ENCODE results near the gene AKR1B15. TPM values are rescaled to one million over a fixed set of nuclear protein-coding genes. Genes with fewer than 3 reads are reported as not detected.

Gene AKR1B15
- total RNA-seq, 2 donors from 2014 or later, result 0.20 TPM; not detected in 1

DNA sequence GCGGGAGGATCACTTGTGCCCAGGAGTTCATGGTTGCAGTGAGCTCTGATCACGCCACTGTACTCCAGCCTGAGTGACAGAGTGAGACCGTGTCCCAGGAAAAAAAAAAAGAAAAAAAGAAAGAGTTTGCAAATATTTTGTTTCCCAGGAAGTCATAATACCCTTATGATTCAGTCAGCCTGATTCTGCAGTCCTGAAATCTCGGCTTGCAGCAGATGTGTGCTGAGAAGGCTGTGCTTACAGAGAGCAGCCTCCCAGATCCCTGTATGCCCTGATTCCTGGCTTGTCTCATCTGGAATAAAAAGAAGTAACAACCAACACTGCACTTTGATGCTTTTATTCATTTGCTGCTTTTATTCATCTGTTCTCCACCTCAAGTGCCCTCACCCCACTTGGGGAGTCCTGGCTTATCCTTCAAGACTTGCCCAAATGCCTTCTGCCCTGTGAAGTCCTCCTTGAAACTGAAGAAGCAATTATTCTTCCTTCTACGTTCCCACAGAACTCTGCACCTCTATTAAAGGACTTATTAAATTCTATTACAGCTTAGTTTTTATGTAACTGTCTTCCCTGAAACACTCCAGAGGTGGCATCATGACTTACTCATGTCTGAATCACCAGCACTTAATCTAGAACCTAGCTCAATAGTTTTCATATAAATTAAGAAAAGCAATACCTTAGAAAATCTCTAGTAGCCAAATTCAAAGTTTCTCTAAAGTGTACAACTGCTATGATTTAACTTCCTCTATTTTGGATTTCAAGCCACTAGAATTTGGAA is 70.0 kb downstream of the AKR1B15 start:
- Histone ChIP-seq H3K27ac (no peak overlapping the region), H3K4me3 (no peak overlapping the region), H3K9me3 (no peaks in the 10 kb centered on the region), H3K4me1 (peaks cover 0 to 7% of the 10 kb centered on the region in 2 donors), H3K27me3 (no peaks in the 10 kb centered on the region), H3K36me3 (no peaks in the 10 kb centered on the region)
- TF ChIP-seq, protein P1, sequence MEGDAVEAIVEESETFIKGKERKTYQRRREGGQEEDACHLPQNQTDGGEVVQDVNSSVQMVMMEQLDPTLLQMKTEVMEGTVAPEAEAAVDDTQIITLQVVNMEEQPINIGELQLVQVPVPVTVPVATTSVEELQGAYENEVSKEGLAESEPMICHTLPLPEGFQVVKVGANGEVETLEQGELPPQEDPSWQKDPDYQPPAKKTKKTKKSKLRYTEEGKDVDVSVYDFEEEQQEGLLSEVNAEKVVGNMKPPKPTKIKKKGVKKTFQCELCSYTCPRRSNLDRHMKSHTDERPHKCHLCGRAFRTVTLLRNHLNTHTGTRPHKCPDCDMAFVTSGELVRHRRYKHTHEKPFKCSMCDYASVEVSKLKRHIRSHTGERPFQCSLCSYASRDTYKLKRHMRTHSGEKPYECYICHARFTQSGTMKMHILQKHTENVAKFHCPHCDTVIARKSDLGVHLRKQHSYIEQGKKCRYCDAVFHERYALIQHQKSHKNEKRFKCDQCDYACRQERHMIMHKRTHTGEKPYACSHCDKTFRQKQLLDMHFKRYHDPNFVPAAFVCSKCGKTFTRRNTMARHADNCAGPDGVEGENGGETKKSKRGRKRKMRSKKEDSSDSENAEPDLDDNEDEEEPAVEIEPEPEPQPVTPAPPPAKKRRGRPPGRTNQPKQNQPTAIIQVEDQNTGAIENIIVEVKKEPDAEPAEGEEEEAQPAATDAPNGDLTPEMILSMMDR (IDR thresholded peaks at IDR 0.05), result no peak
- no peak for DNase-seq (ENCODE audit: low spot score)

DNA sequence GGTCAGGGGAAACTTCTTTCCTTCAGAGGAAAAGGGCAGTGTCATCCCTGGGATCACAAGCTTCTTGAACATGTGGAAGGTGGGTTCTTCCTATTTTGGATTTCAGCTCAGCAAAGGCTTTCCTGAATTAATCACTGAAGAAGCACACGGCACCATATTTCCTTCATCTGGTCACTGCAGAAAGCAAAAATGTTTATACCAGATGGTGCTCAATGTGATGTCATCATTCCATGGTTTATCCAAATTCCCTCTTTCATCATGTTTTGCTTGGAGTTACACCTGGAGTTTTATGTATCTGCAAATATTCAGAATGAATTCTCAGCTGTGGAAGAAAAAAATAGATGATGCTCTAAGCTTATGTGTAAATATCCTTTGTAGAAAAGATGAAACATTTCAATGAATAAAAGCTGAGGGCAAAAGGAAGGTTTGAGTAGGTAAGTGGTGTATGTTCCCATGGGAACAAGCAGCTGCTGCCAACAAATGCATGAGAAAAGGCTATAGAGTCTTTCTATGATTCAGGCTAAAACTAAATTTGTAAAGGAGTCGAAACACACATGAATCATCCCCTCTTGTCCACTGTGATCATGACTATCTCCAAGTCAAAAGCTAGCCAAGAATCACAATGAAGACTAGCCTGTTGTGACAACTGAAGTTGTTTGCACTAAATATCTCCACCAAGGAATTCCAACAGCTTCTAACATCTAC is 70.9 kb downstream of the AKR1B15 start:
- DNase-seq (ENCODE audit: low spot score), result no peak
- H3K36me3 ChIP-seq, result no peaks in the 10 kb centered on the region
- no peak overlapping the region for H3K27ac ChIP-seq
- H3K4me3 ChIP-seq, result no peak overlapping the region
- no peaks in the 10 kb centered on the region for H3K9me3 ChIP-seq
- H3K27me3 ChIP-seq, result no peaks in the 10 kb centered on the region
- no peaks in the 10 kb centered on the region for H3K4me1 ChIP-seq
- TF ChIP-seq, protein P1 (IDR thresholded peaks at IDR 0.05), result no peak

DNA sequence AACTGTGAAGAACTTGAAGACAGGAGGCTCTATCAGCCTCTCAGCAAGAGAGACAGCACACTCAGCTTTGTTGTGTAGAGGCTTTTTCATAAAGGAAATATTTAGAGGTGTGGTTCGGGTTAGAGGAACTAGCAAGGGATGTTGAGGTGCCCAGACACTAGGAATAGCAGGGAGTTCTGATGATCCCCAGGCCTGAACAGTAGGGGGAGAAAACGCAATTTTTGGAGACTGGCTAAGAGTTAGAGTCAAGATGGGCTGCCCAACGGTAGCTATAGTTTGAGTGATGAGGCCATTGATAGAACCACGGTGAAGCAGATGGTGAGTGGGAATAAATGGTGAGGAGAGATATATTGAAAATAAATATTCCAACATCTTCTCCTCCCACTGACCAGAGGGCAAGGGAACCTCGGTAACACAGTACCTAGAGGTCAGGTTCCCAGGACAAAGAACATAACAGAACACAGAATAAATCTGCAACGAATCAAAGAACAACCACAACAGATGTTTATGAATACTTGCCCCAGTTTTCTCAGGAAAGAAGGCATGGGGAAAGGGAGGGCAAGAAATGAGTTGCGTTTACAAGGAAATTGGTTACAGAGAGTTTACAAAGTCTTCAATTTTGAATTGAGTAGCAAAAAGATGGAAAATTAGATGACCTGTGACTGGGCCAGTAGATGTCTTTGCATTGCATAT is 73.5 kb downstream of the AKR1B15 start:
- Histone ChIP-seq H3K9me3 (no peaks in the 10 kb centered on the region), H3K36me3 (no peaks in the 10 kb centered on the region), H3K27me3 (no peaks in the 10 kb centered on the region), H3K4me1 (no peaks in the 10 kb centered on the region), H3K4me3 (no peak overlapping the region), H3K27ac (no peak overlapping the region)
- no peak for DNase-seq (ENCODE audit: low spot score)
- TF ChIP-seq, protein P1 (IDR thresholded peaks at IDR 0.05), result no peak

DNA sequence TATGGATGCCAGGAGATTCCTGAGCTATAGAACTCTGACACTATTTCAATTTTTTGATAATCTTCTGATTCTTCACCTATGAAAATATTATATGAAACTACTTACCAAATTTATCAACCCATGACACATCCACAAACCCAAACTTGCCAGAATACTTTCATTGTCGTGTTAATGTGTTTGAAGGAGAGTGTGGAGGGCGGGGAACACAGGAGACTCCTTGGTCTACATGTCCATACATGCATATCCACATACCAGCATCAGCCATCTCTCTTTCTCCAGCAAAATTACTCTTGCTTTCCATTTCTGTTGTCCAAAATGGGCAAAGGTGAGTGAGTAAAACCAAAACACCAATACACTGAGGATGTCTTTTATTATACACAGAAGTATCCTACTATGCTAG is 74.3 kb downstream of the AKR1B15 start:
- H3K27ac ChIP-seq, result no peak overlapping the region
- no peaks in the 10 kb centered on the region for H3K36me3 ChIP-seq
- H3K27me3 ChIP-seq, result no peaks in the 10 kb centered on the region
- no peaks in the 10 kb centered on the region for H3K4me1 ChIP-seq
- no peak for DNase-seq (ENCODE audit: low spot score)
- H3K9me3 ChIP-seq, result no peaks in the 10 kb centered on the region
- no peak overlapping the region for H3K4me3 ChIP-seq
- TF ChIP-seq, protein P1 (IDR thresholded peaks at IDR 0.05), result no peak

DNA sequence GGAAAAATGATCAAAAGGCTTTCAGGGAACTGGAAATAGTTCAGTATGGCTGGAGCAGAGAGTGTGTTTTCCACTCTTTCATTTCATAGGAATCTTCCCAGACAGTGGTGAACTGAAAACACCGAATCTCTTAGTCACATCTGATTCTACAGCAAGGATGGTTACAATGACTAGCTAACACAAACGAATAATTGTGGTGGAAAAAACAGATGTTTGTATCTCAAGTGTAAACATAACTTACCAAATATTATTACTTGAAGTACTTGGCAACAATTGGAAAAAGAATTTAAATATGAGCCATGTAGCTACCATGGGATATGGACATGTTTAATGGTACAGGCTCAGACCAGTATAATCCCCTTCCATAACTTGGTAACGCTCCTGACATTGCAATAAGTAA is 76.6 kb downstream of the AKR1B15 start:
- no peaks in the 10 kb centered on the region for H3K36me3 ChIP-seq
- TF ChIP-seq, protein P1 (IDR thresholded peaks at IDR 0.05), result no peak
- H3K27ac ChIP-seq, result no peak overlapping the region
- no peak overlapping the region for H3K4me3 ChIP-seq
- DNase-seq (ENCODE audit: low spot score), result no peak
- H3K27me3 ChIP-seq, result no peaks in the 10 kb centered on the region
- H3K9me3 ChIP-seq, result no peaks in the 10 kb centered on the region
- no peaks in the 10 kb centered on the region for H3K4me1 ChIP-seq

Data from right atrium auricular region (tissue), 2 donors.